ENCODE measurements around the gene THAP7. TPM values are rescaled to one million over a fixed set of nuclear protein-coding genes. Genes with fewer than 3 reads are reported as not detected.
A peak's percentile ranks its signal among the peaks of the same experiment; 100 is the strongest.

Gene THAP7
- total and polyA plus RNA-seq, 8 donors, result 14.7 to 26.3 (median 20.0) TPM

DNA sequence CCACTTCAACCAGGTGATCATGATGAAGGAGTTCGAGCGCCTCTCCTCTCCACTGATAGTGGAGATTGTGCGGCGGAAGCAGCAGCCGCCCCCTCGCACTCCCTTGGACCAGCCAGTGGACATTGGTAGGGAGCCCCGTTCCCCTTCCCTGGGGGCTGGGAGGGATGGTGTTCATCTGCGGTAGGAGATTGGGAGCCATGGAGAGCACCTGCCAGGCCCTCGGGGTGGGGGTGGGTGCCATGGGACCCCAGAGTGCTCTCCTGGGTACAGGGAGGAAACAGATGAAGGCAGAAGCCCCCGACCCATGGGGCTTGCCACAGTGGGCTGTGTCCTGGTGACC is 7.0 kb downstream of the THAP7 start:
- TF ChIP-seq, protein P1, sequence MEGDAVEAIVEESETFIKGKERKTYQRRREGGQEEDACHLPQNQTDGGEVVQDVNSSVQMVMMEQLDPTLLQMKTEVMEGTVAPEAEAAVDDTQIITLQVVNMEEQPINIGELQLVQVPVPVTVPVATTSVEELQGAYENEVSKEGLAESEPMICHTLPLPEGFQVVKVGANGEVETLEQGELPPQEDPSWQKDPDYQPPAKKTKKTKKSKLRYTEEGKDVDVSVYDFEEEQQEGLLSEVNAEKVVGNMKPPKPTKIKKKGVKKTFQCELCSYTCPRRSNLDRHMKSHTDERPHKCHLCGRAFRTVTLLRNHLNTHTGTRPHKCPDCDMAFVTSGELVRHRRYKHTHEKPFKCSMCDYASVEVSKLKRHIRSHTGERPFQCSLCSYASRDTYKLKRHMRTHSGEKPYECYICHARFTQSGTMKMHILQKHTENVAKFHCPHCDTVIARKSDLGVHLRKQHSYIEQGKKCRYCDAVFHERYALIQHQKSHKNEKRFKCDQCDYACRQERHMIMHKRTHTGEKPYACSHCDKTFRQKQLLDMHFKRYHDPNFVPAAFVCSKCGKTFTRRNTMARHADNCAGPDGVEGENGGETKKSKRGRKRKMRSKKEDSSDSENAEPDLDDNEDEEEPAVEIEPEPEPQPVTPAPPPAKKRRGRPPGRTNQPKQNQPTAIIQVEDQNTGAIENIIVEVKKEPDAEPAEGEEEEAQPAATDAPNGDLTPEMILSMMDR (IDR thresholded peaks at IDR 0.05), result no peak
- no peaks in the 10 kb centered on the region for H3K27me3 ChIP-seq
- H3K4me3 ChIP-seq, result no peak overlapping the region
- intact Hi-C loops (cut with DNase I), result no loop called here
- H3K9me3 ChIP-seq, result no peaks in the 10 kb centered on the region
- peaks cover under 1 to 7% of the 10 kb centered on the region in 2 donors for H3K4me1 ChIP-seq
- H3K27ac ChIP-seq, result no peak overlapping the region
- DNase-seq (peak in 1 of 4 donors; percentile 45), ATAC-seq (no peak)
- H3K36me3 ChIP-seq, result peaks cover 0 to 99% of the 10 kb centered on the region in 2 donors

DNA sequence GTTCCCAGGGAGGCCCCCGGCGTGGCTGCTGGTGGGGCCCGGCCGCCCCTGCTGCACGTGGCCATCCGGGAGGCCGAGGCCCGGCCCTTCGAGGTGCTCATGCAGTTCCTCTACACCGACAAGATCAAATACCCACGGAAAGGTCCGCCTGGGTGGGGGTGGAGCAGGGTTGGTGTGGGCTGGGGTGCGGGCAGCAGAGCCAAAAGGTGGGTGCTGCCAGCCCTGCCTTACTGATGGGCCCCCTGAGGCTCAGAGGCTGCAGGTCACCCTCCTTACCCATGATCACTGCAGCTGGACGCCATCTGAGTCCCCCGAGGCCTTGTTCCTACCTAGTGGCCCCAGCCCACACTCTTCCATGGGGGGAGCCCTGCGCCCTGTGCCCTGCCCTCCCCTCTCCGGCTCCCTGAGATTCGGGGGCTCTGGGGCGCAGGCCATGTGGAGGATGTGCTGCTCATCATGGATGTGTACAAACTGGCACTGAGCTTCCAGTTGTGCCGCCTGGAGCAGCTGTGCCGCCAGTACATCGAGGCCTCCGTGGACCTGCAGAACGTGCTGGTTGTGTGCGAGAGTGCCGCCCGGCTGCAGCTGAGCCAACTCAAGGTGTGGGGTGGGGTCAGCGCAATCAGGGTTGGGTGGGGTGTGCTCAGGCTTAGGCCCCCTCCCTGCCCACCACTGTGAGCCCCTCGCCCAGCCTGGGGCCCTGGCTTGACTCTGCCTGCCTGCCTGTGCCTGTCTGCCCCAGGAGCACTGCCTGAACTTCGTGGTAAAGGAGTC is 7.6 kb downstream of the THAP7 start:
- ATAC-seq, result no peak
- intact Hi-C loops (cut with DNase I), result no loop called here

DNA sequence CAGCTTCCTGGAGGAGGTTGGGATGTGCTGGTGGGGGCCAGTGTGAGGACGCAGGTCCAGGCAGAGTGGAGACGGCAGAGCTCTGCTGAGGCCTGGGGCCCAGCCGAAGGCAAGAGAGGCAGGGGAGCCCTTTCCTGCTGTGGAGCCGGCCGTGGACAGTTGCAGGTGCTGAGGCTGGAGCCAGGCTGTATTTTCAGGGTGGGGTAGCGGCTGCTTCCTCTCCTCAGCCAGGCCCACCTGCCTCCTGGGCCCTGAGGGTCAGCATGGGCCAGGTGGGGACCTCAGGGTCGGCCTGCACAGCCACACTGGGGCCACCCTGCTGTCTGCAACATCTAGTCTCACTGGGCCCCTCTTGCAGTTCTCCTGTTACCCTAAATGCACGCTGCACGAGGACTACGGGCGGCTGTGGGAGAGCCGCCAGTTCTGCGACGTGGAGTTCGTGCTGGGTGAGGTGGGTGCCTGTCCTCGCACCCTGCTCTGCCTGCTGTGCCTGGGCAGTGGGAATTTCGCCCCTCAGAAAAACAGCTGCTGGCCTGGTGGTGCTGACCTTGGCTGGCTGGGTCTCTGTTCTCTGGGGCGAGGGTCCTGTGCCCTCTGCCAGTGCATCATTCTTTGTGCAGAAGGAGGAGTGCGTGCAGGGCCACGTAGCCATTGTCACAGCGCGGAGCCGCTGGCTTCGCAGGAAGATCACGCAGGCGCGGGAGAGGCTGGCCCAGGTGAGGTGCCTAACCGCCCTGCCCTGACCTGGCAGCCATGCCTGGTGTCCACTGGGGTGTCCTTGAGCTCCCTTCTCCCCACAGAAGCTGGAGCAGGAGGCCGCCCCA is 8.4 kb downstream of the THAP7 start:
- Histone ChIP-seq H3K4me3 (no peak overlapping the region), H3K9me3 (no peaks in the 10 kb centered on the region), H3K27me3 (no peaks in the 10 kb centered on the region), H3K27ac (no peak overlapping the region), H3K4me1 (no peaks in the 10 kb centered on the region), H3K36me3 (peaks cover 0 to 93% of the 10 kb centered on the region in 2 donors)
- TF ChIP-seq, protein P1 (IDR thresholded peaks at IDR 0.05), result no peak
- no peak for ATAC-seq
- DNase-seq, result peak in 1 of 4 donors; percentile 73
- intact Hi-C loops (cut with DNase I), result no loop called here

More for the DNA sequence above, 7.6 kb downstream of the THAP7 start:
- TF ChIP-seq, protein P1 (IDR thresholded peaks at IDR 0.05), result no peak
- H3K4me3 ChIP-seq, result no peak overlapping the region
- H3K27ac ChIP-seq, result no peak overlapping the region
- H3K27me3 ChIP-seq, result no peaks in the 10 kb centered on the region
- peaks cover 0 to 94% of the 10 kb centered on the region in 2 donors for H3K36me3 ChIP-seq
- no peaks in the 10 kb centered on the region for H3K9me3 ChIP-seq
- DNase-seq, result peak in 1 of 4 donors; percentile 51
- H3K4me1 ChIP-seq, result peaks cover 0 to 3% of the 10 kb centered on the region in 2 donors

DNA sequence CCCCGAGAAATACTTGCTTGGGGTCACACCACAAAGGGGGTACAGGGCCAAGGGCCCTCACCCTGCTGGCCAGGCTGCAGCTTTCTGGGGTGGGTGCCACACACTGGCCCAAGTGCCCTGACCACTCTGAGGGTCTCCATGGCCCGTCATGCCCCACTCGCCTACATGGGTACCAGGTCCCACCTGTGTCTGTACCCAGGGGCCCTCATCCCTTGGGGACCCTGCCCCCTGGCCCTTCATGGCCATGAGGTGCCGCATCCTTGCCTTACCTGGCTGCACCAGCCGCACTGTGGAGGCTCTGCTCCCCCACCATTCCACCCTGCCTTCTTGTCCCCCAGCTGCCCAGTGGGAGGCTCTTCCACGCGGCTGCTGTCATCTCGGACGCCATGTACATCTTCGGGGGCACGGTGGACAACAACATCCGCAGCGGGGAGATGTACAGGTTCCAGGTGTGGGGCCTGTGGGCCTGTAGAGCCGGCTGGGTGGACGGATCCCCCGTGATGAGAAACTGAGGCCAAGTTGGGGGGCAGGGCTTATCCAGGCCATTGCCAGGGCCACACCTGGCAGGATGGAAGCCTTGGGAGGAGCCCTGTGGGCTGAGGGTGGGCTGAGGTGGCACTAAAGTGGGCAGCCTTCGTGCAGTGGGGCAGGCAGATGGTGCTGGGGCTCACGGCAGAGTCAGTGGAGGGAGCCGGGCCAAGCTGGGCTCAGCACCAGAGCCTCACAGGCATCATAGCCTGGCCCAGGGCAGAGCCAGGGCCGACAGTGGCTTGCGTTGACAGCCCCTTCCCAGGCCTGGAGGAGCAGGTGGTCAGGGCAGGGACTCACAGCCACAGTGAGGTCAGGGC is 9.2 kb downstream of the THAP7 start:
- intact Hi-C loops (cut with DNase I), result no loop called here
- H3K9me3 ChIP-seq, result no peaks in the 10 kb centered on the region
- no peaks in the 10 kb centered on the region for H3K27me3 ChIP-seq
- H3K27ac ChIP-seq, result no peak overlapping the region
- TF ChIP-seq, protein P1 (IDR thresholded peaks at IDR 0.05), result no peak
- H3K36me3 ChIP-seq, result peaks cover 0 to 93% of the 10 kb centered on the region in 2 donors
- no peaks in the 10 kb centered on the region for H3K4me1 ChIP-seq
- H3K4me3 ChIP-seq, result no peak overlapping the region
- ATAC-seq (no peak), DNase-seq (peak in 1 of 4 donors; percentile 65)
